HepG2 (cell line): ENCODE data around the gene RAD54L2. TPM values are rescaled to one million over a fixed set of nuclear protein-coding genes. Genes with fewer than 3 reads are reported as not detected.
A peak's percentile ranks its signal among the peaks of the same experiment; 100 is the strongest.

Source experiments
- ATF2 ChIP-seq: sonication (generic); formaldehyde crosslinking; IDR thresholded peaks from 2 replicates; pipeline ENCODE4 v1.4.0; 2020; ENCODE audit warnings: missing genetic modification reagents
- BRF2 ChIP-seq: sonication (generic); formaldehyde crosslinking; IDR thresholded peaks from 2 replicates; pipeline ENCODE4 v1.8.1; 2022; ENCODE audit warnings: mild to moderate bottlenecking, missing genetic modification reagents
- CBX1 ChIP-seq: IDR thresholded peaks from one replicate; pipeline ENCODE4 v1.6.1; 2016; ENCODE audit warnings: antibody characterized with exemption, low read depth
- CTCF ChIP-seq: sonication (generic); formaldehyde crosslinking; IDR thresholded peaks from 2 replicates; pipeline ENCODE4 v1.5.0; 2020; ENCODE audit warnings: mild to moderate bottlenecking, missing genetic modification reagents, moderate library complexity
- ERF ChIP-seq: IDR thresholded peaks from 2 replicates; pipeline ENCODE4 v1.6.1; 2018; ENCODE audit warnings: missing biosample characterization, missing genetic modification reagents
- GMEB1 ChIP-seq: sonication (generic); formaldehyde crosslinking; IDR thresholded peaks from 2 replicates; pipeline ENCODE4 v1.5.1; 2020; ENCODE audit warnings: missing genetic modification reagents, mild to moderate bottlenecking, borderline replicate concordance
- HNRNPUL1 ChIP-seq: fragments of 200-400 bp; formaldehyde crosslinking; IDR thresholded peaks from 2 replicates; pipeline ENCODE4 v1.6.1; 2017; ENCODE audit warnings: low read depth, mild to moderate bottlenecking, low read length, moderate library complexity
- MATR3 ChIP-seq: sonication (generic); formaldehyde crosslinking; IDR thresholded peaks from 2 replicates; pipeline ENCODE4 v1.4.0; 2020; ENCODE audit warnings: missing genetic modification reagents
- MEIS2 ChIP-seq: sonication (generic); formaldehyde crosslinking; IDR thresholded peaks from 2 replicates; pipeline ENCODE4 v1.9.0; 2021; ENCODE audit warnings: mild to moderate bottlenecking, missing genetic modification reagents
- RARG ChIP-seq: sonication (generic); formaldehyde crosslinking; IDR thresholded peaks from 2 replicates; pipeline ENCODE4 v1.4.0; 2020; ENCODE audit warnings: low read depth, mild to moderate bottlenecking, missing genetic modification reagents
- SOX13 ChIP-seq, 3 experiments: fragments of 450-650 bp in 1 of 3; sonication (generic) in 1 of 3; formaldehyde crosslinking in 1 of 3; IDR thresholded peaks in 2 of 3; conservative IDR thresholded peaks in 1 of 3; 2 replicates each; pipeline versions ENCODE4 v1.5.0 to v1.6.1; 2016 to 2020; ENCODE audit warnings: antibody characterized with exemption in 1 of 3, mild to moderate bottlenecking in 1 of 3, missing compliant biosample characterization in 1 of 3, missing genetic modification reagents in 1 of 3, moderate library complexity in 1 of 3
- TBX3 ChIP-seq: fragments of 450-650 bp; IDR thresholded peaks from 2 replicates; pipeline ENCODE4 v1.6.1; 2017; ENCODE audit warnings: antibody characterized with exemption, mild to moderate bottlenecking, inconsistent platforms, borderline replicate concordance
- TRAFD1 ChIP-seq: sonication (generic); formaldehyde crosslinking; IDR thresholded peaks from 2 replicates; pipeline ENCODE4 v1.5.1; 2020; ENCODE audit warnings: missing genetic modification reagents, mild to moderate bottlenecking, borderline replicate concordance
- ZMAT5 ChIP-seq: sonication (generic); formaldehyde crosslinking; IDR thresholded peaks from 2 replicates; pipeline ENCODE4 v1.5.0; 2020; ENCODE audit warnings: mild to moderate bottlenecking, low read depth, missing genetic modification reagents, borderline replicate concordance
- ZNF251 ChIP-seq: sonication (generic); formaldehyde crosslinking; IDR thresholded peaks from 2 replicates; pipeline ENCODE4 v1.9.0; 2021; ENCODE audit warnings: mild to moderate bottlenecking, missing genetic modification reagents
- ZNF253 ChIP-seq: sonication (generic); formaldehyde crosslinking; IDR thresholded peaks from 2 replicates; pipeline ENCODE4 v1.8.0; 2022; ENCODE audit warnings: mild to moderate bottlenecking, missing genetic modification reagents, borderline replicate concordance
- ZNF484 ChIP-seq: sonication (generic); formaldehyde crosslinking; IDR thresholded peaks from 2 replicates; pipeline ENCODE4 v1.5.1; 2020; ENCODE audit warnings: mild to moderate bottlenecking, low read depth, missing genetic modification reagents, borderline replicate concordance
- ZNF564 ChIP-seq: sonication (generic); formaldehyde crosslinking; IDR thresholded peaks from 2 replicates; pipeline ENCODE4 v1.8.1; 2023; ENCODE audit warnings: mild to moderate bottlenecking, missing genetic modification reagents
- ZNF616 ChIP-seq: sonication (generic); formaldehyde crosslinking; IDR thresholded peaks from 2 replicates; pipeline ENCODE4 v1.5.0; 2020; ENCODE audit warnings: low read depth, mild to moderate bottlenecking, missing genetic modification reagents
- ZNF660 ChIP-seq: sonication (generic); formaldehyde crosslinking; IDR thresholded peaks from 2 replicates; pipeline ENCODE4 v1.5.1; 2020; ENCODE audit warnings: mild to moderate bottlenecking, low read depth, missing genetic modification reagents, borderline replicate concordance
- polyA plus RNA-seq, 8 experiments: library from polyadenylated mRNA; depleted of rRNA in 3 of 8; stranded (reverse) in 7 of 8; unstranded in 1 of 8; fragments of >200 nt; fragmentation: Illumina TruSeq in 4 of 8; extraction: Trizol in 4 of 8; gene quantifications; 2 replicates each; pipeline versions ENCODE4 v1.2.1 to v1.2.3, GENCODE V29; 2011 to 2016; ENCODE audit warnings: low read depth in 4 of 8, missing spikeins in 1 of 8, mixed read lengths in 1 of 8; ENCODE audit not compliant: insufficient read depth in 1 of 8
- total RNA-seq, 5 experiments: library from RNA; depleted of rRNA; stranded (reverse); fragments of >200 nt; fragmentation: Illumina TruSeq; extraction: Trizol; gene quantifications; 2 replicates each; pipeline ENCODE4 v1.2.3, GENCODE V29; 2016; ENCODE audit warnings: low read depth in 1 of 5

RAD54L2 gene
- total and polyA plus RNA-seq, 2 of the 13 experiments (the other 11 are each of a cell fraction or from before 2014, with no cell fraction given): 5.5 to 14.8 TPM

GRCh38 chr3:51501833-51502561 lies 36.5 kb upstream of the RAD54L2 start (continued):
- TF ChIP-seq ZNF564 (CRISPR knock-in tag): no peak
- TF ChIP-seq ERF (CRISPR knock-in tag): peak; percentile 46; the same call in 1 of the 2 replicates
- 0 out of 2 replicates have a peak, but pooled peaks have one; percentile 61 for TF ChIP-seq TRAFD1 (CRISPR knock-in tag)
- TF ChIP-seq ZNF484 (CRISPR knock-in tag): no peak
- TF ChIP-seq ATF2: no peak
- no peak for TF ChIP-seq RARG (CRISPR knock-in tag)
- TF ChIP-seq ZMAT5 (CRISPR knock-in tag): no peak
- no peak for TF ChIP-seq BRF2 (CRISPR knock-in tag)
- no peak for TF ChIP-seq SOX13 (IDR thresholded peaks at IDR 0.05)
- TF ChIP-seq SOX13 (CRISPR knock-in tag; conservative IDR thresholded peaks at IDR 0.05 in 1 of 2, IDR thresholded peaks at IDR 0.05 in 1 of 2): no peak
- TF ChIP-seq CBX1: no peak
- TF ChIP-seq MATR3 (CRISPR knock-in tag): no peak
- TF ChIP-seq GMEB1: no peak; the same call in 1 of the 2 replicates
- TF ChIP-seq ZNF660 (CRISPR knock-in tag): no peak
- TF ChIP-seq MEIS2: no peak
- TF ChIP-seq TBX3: no peak
- TF ChIP-seq CTCF (CRISPR knock-in tag): peak; percentile 97
- TF ChIP-seq ZNF251 (CRISPR knock-in tag): no peak
- TF ChIP-seq HNRNPUL1: no peak
- no peak for TF ChIP-seq ZNF253 (CRISPR knock-in tag)
- no peak for TF ChIP-seq ZNF616 (CRISPR knock-in tag)
